ENCODE results near the gene DDX59.

The DDX59 gene

GRCh38 chr1:200669314-200670241 is at the start of gene DDX59:
Gene DDX59, minus strand, starts transcription at chr1:200669907. Its CDS starts 3,167 bp downstream, at chr1:200666740.
- DNase-seq: peak; percentile 84

- no peak for DNase-seq
Measured at GRCh38 chr1:200714504-200715187, 44.9 kb upstream of the DDX59 start.

GRCh38 chr1:200710166-200710565 is 40.5 kb upstream of the DDX59 start:
- DNase-seq: no peak

- DNase-seq: no peak
Measured at GRCh38 chr1:200708769-200709168, 39.1 kb upstream of the DDX59 start.

GRCh38 chr1:200708161-200708560 is 38.5 kb upstream of the DDX59 start:
- DNase-seq: no peak

GRCh38 chr1:200707116-200707515 is 37.4 kb upstream of the DDX59 start:
- DNase-seq: no peak

GRCh38 chr1:200706111-200706814 is 36.6 kb upstream of the DDX59 start:
- DNase-seq: no peak

GRCh38 chr1:200704986-200705500 is 35.3 kb upstream of the DDX59 start:
- no peak for DNase-seq

- no peak for DNase-seq
Measured at GRCh38 chr1:200699871-200700270, 30.2 kb upstream of the DDX59 start.

GRCh38 chr1:200694738-200695137 is 25.0 kb upstream of the DDX59 start:
- no peak for DNase-seq

GRCh38 chr1:200693327-200693726 is 23.6 kb upstream of the DDX59 start:
- no peak for DNase-seq

GRCh38 chr1:200692316-200692715 is 22.6 kb upstream of the DDX59 start:
- DNase-seq: no peak

- DNase-seq: no peak
Measured at GRCh38 chr1:200686620-200687019, 16.9 kb upstream of the DDX59 start.

- no peak for DNase-seq
Measured at GRCh38 chr1:200684015-200684414, 14.3 kb upstream of the DDX59 start.

GRCh38 chr1:200683298-200683697 is 13.6 kb upstream of the DDX59 start:
- DNase-seq: no peak

- no peak for DNase-seq
Measured at GRCh38 chr1:200681231-200681630, 11.5 kb upstream of the DDX59 start.

GRCh38 chr1:200676829-200677228 is 7.1 kb upstream of the DDX59 start:
- no peak for DNase-seq

- no peak for DNase-seq
Measured at GRCh38 chr1:200675588-200675852, 5.8 kb upstream of the DDX59 start.

- no peak for DNase-seq
Measured at GRCh38 chr1:200674838-200675587, 5.3 kb upstream of the DDX59 start.

GRCh38 chr1:200673952-200674823 is 4.5 kb upstream of the DDX59 start:
- DNase-seq: no peak

GRCh38 chr1:200671235-200671786 is 1.6 kb upstream of the DDX59 start:
- no peak for DNase-seq

Data from activated effector memory CD4-positive, alpha-beta T cell treated with Interleukin-2 at 50 U/mL for 16 hours (primary cell).